ENCODE measurements around the gene P2RX3.

DNA sequence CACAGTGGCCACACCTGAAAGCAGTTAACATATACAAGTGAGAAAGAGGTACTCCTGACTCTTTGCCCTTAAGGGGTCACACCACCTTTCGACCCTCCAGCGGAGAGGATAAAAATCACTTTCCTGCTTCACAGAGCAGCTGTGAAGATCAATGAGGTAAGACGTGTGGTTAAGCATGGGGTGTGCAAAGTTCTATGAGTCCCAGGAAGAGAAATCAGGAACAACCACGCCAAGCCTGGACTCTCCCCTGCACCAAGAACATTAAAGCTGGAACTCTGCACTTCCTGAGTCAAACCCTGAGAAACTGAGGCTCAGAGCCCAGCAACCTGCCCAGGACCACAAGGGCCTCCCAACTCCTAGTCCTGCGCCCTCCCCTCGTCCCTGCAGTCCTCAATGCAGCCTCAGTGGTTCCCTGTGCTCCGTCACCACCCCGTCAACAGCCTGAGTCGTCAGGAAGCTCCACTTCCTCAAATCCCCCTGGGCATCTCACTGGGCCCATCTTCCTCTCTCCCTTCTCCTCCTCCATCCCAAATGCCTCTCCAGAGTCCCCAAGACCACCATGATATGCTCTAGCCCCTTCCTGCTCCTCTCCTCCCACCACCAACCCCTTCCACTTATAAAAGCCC is 31.1 kb upstream of the P2RX3 start:
- TF ChIP-seq, protein P1, sequence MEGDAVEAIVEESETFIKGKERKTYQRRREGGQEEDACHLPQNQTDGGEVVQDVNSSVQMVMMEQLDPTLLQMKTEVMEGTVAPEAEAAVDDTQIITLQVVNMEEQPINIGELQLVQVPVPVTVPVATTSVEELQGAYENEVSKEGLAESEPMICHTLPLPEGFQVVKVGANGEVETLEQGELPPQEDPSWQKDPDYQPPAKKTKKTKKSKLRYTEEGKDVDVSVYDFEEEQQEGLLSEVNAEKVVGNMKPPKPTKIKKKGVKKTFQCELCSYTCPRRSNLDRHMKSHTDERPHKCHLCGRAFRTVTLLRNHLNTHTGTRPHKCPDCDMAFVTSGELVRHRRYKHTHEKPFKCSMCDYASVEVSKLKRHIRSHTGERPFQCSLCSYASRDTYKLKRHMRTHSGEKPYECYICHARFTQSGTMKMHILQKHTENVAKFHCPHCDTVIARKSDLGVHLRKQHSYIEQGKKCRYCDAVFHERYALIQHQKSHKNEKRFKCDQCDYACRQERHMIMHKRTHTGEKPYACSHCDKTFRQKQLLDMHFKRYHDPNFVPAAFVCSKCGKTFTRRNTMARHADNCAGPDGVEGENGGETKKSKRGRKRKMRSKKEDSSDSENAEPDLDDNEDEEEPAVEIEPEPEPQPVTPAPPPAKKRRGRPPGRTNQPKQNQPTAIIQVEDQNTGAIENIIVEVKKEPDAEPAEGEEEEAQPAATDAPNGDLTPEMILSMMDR (conservative IDR thresholded peaks at IDR 0.05; ENCODE audit: low read length): no peak
- TF ChIP-seq EZH2phosphoT487 (IDR thresholded peaks at IDR 0.05; ENCODE audit: borderline replicate concordance, low read depth, low read length): no peak
